B cell (primary cell): ENCODE results near the gene OCA2. TPM values are rescaled to one million over a fixed set of nuclear protein-coding genes. Genes with fewer than 3 reads are reported as not detected.

Experiments used
- ATAC-seq: fragments of 200-7000 bp; cut with Tn5 transposase; one replicate; pipeline ENCODE4 v1.10.0; 2021; ENCODE audit warnings: low read depth, mild to moderate bottlenecking, moderate number of reproducible peaks, moderate library complexity
- CTCF ChIA-PET: fragments of 350-600 bp; sonication (Branson Sonifier 250); formaldehyde crosslinking; loops from one replicate; lab custom pipeline; 2021; ENCODE audit warnings: antibody characterized with exemption, inconsistent platforms; lab: Charles Lee
- POLR2A ChIA-PET: fragments of 350-600 bp; sonication (Branson Sonifier 250); formaldehyde crosslinking; loops from one replicate; lab custom pipeline; 2021; ENCODE audit warnings: antibody characterized with exemption; lab: Charles Lee
- DNase-seq: peaks from one replicate; pipeline ENCODE4 v3.0.0; 2013
- H2AFZ ChIP-seq: 2 replicates; pipeline ENCODE4 v1.6.1; 2012; ENCODE audit warnings: mild to moderate bottlenecking, low read depth, low read length; ENCODE audit not compliant: insufficient read depth, poor library complexity, severe bottlenecking
- H3K27ac ChIP-seq, 2 donors: 1 replicate in 1 of 2; 2 replicates in 1 of 2; pipeline ENCODE4 v1.5.1; 2012 to 2013; ENCODE audit warnings: low read length in 2 of 2, mild to moderate bottlenecking in 2 of 2, moderate library complexity in 1 of 2
- H3K27me3 ChIP-seq, 4 experiments: fragments of 200-600 bp in 1 of 4; sonication (generic) in 1 of 4; replicated peaks in 1 of 4; 1 replicate in 2 of 4; 2 replicates in 2 of 4; pipeline versions ENCODE4 v1.6.1 to v1.7.0; 2013 to 2016; ENCODE audit warnings: low read length in 3 of 4, mild to moderate bottlenecking in 2 of 4, mixed read lengths in 1 of 4, moderate library complexity in 1 of 4; ENCODE audit not compliant: insufficient read depth in 4 of 4, control insufficient read depth in 3 of 4; ENCODE audit errors: control extremely low read depth in 1 of 4
- H3K36me3 ChIP-seq, 2 experiments: replicated peaks in 1 of 2; 1 replicate in 1 of 2; 2 replicates in 1 of 2; pipeline versions ENCODE4 v1.6.1 to v1.7.1; 2013; ENCODE audit warnings: low read length in 1 of 2; ENCODE audit not compliant: insufficient read depth in 2 of 2, control insufficient read depth in 1 of 2; ENCODE audit errors: control extremely low read depth in 1 of 2, extremely low read depth in 1 of 2
- H3K4me1 ChIP-seq, 2 donors: fragments of 200-600 bp in 1 of 2; sonication (generic) in 1 of 2; 1 replicate in 1 of 2; 2 replicates in 1 of 2; pipeline versions ENCODE4 v1.5.1 to v1.6.1; 2013 to 2017; ENCODE audit warnings: low read length in 2 of 2; ENCODE audit not compliant: control insufficient read depth in 2 of 2, insufficient read depth in 2 of 2
- H3K4me2 ChIP-seq: replicated peaks from 2 replicates; pipeline ENCODE3; 2012; ENCODE audit warnings: mild to moderate bottlenecking, low read depth, low read length; ENCODE audit not compliant: poor library complexity, severe bottlenecking
- H3K4me3 ChIP-seq, 5 experiments: fragments of 200-600 bp in 1 of 5; sonication (generic) in 1 of 5; 1 replicate in 3 of 5; 2 replicates in 2 of 5; pipeline versions ENCODE4 v1.5.1 to v1.7.0; 2011 to 2016; ENCODE audit warnings: low read length in 4 of 5, mild to moderate bottlenecking in 4 of 5, low read depth in 2 of 5, control low read depth in 1 of 5, moderate library complexity in 1 of 5; ENCODE audit not compliant: insufficient read depth in 1 of 5; ENCODE audit errors: control extremely low read depth in 1 of 5, extremely low read depth in 1 of 5
- H3K79me2 ChIP-seq: fragments of 200-600 bp; sonication (generic); one replicate; pipeline ENCODE4 v1.6.0; 2016; ENCODE audit warnings: low read length; ENCODE audit not compliant: control insufficient read depth, insufficient read depth
- H3K9ac ChIP-seq: fragments of 200-600 bp; sonication (generic); 2 replicates; pipeline ENCODE4 v1.6.1; 2017; ENCODE audit warnings: mild to moderate bottlenecking, low read length, moderate library complexity
- H3K9me3 ChIP-seq, 3 donors: one replicate each; pipeline versions ENCODE4 v1.6.1 to v1.7.1; 2013; ENCODE audit warnings: low read length in 2 of 3; ENCODE audit not compliant: control insufficient read depth in 2 of 3, insufficient read depth in 1 of 3; ENCODE audit errors: control extremely low read depth in 1 of 3
- H4K20me1 ChIP-seq: 2 replicates; pipeline ENCODE4 v1.6.0; 2012; ENCODE audit warnings: mild to moderate bottlenecking, low read length; ENCODE audit not compliant: insufficient read depth, control insufficient read depth, poor library complexity, severe bottlenecking
- H3K27ac Mint-ChIP-seq: one replicate; pipeline ENCODE4 v1.8.0; 2021; ENCODE audit warnings: mixed read lengths
- H3K27me3 Mint-ChIP-seq: one replicate; pipeline ENCODE4 v1.8.0; 2021; ENCODE audit warnings: mixed read lengths
- H3K4me1 Mint-ChIP-seq: one replicate; pipeline ENCODE4 v1.8.0; 2021; ENCODE audit warnings: mixed read lengths
- H3K4me3 Mint-ChIP-seq: one replicate; pipeline ENCODE4 v1.8.0; 2021; ENCODE audit warnings: mixed read lengths
- H3K9me3 Mint-ChIP-seq: one replicate; pipeline ENCODE4 v1.8.0; 2022; ENCODE audit warnings: mixed read lengths; ENCODE audit not compliant: insufficient read depth
- EZH2 ChIP-seq: IDR thresholded peaks from 2 replicates; pipeline ENCODE4 v1.6.1; 2012; ENCODE audit warnings: borderline replicate concordance, low read depth, mild to moderate bottlenecking, moderate library complexity, low read length; ENCODE audit not compliant: insufficient read depth, poor library complexity, severe bottlenecking
- WGBS: methylation state at CpG from one replicate; pipeline ENCODE4 v1.1.5; 2013; ENCODE audit warnings: missing lambda C conversion rate; ENCODE audit not compliant: insufficient coverage; 5-methylcytosine and 5-hydroxymethylcytosine counted together
- intact Hi-C: fragments of 100-400 bp; cut with micrococcal nuclease; formaldehyde crosslinking; loops from one replicate; pipeline ENCODE4 v1.10.0; 2022
- polyA plus RNA-seq: library from polyadenylated mRNA; depleted of rRNA; stranded (reverse); fragments of >200 nt; gene quantifications from 2 replicates; pipeline ENCODE4 v1.2.3, GENCODE V29; 2012
- total RNA-seq, 2 donors: library from RNA; stranded (reverse); fragments of 120-200 nt in 1 of 2; gene quantifications; 1 replicate in 1 of 2; 2 replicates in 1 of 2; pipeline versions ENCODE4 v1.2.3 to v1.2.4, GENCODE V29; 2013 to 2022
- TF ChIP-seq, protein P1 (sequence below): fragments of 200-600 bp; IDR thresholded peaks from one replicate; pipeline ENCODE4 v1.8.0; 2022; ENCODE audit warnings: antibody characterized with exemption, mild to moderate bottlenecking

The OCA2 gene
- total and polyA plus RNA-seq, 2 donors (not counting 1 experiment from before 2014, with no cell fraction given) = 0.12 TPM; not detected in 1

DNA sequence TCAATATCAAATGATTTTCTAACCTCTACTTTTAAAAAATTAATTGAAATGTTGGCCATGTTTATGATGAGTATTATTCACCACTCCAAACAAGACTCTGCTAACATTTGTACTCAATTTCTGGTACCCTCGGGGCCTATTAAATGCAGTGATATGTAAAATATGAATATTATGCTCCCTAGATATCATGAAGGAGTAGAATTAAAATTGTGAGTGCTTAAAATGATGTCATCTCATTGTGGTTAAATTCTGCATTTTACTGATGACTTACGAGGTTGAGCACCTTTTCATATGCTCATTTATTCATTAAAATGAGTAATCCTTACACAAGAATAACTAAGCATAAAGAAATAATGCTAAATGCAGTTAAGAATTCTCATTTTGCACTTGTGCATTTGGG lies 159.9 kb downstream of the OCA2 start:
- Histone ChIP-seq H3K9ac (no peak overlapping the region), H3K36me3 (no peaks in the 10 kb centered on the region), H3K9me3 (peaks cover 0 to 9% (median 0%) of the 10 kb centered on the region in 3 donors), H3K27ac (no peak overlapping the region), H3K27me3 (peaks cover 0 to 5% (median 0%) of the 10 kb centered on the region in 4 experiments), H4K20me1 (no peaks in the 10 kb centered on the region), H3K4me2 (no peak overlapping the region), H2AFZ (no peak overlapping the region), H3K4me3 (no peak overlapping the region), H3K79me2 (no peaks in the 10 kb centered on the region), H3K4me1 (no peaks in the 10 kb centered on the region)
- intact Hi-C loops = no loop called here
- H3K27me3 Mint-ChIP-seq = no peaks in the 10 kb centered on the region
- ATAC-seq (no peak), DNase-seq (no peak)
- no CpG with 5 or more reads among the region's 2 CpGs for WGBS
- ChIA-PET POLR2A (no interaction called here), CTCF (no interaction called here)
- H3K9me3 Mint-ChIP-seq = no peaks in the 10 kb centered on the region
- TF ChIP-seq EZH2 = no peak
- TF ChIP-seq, protein P1, sequence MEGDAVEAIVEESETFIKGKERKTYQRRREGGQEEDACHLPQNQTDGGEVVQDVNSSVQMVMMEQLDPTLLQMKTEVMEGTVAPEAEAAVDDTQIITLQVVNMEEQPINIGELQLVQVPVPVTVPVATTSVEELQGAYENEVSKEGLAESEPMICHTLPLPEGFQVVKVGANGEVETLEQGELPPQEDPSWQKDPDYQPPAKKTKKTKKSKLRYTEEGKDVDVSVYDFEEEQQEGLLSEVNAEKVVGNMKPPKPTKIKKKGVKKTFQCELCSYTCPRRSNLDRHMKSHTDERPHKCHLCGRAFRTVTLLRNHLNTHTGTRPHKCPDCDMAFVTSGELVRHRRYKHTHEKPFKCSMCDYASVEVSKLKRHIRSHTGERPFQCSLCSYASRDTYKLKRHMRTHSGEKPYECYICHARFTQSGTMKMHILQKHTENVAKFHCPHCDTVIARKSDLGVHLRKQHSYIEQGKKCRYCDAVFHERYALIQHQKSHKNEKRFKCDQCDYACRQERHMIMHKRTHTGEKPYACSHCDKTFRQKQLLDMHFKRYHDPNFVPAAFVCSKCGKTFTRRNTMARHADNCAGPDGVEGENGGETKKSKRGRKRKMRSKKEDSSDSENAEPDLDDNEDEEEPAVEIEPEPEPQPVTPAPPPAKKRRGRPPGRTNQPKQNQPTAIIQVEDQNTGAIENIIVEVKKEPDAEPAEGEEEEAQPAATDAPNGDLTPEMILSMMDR = no peak
- H3K27ac Mint-ChIP-seq = no peak overlapping the region
- no peaks in the 10 kb centered on the region for H3K4me1 Mint-ChIP-seq
- H3K4me3 Mint-ChIP-seq = no peak overlapping the region

DNA sequence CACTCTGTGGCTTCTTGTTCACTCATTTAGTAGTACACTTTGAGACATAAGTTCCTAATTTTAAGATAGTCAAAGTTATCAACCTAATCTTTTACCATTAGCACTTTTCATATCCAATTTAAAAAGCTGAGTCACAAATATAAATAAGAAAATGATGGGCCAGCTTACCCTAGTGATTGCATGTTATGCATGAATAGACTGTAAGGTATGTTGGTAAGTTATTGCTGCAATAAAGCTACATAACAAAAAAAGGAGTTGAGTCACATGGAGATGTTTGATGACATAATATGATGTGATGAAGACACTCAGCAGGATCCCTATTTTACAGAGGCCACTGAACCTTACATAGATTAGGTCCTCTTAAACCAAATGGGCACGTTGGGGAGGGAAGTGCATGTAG lies 161.3 kb downstream of the OCA2 start:
- H3K27ac Mint-ChIP-seq = no peak overlapping the region
- no peak overlapping the region for H3K27ac ChIP-seq
- no peak overlapping the region for H3K9ac ChIP-seq
- ChIA-PET POLR2A (no interaction called here), CTCF (no interaction called here)
- intact Hi-C loops = no loop called here
- H3K9me3 Mint-ChIP-seq = no peaks in the 10 kb centered on the region
- ATAC-seq (no peak), DNase-seq (no peak)
- H2AFZ ChIP-seq = no peak overlapping the region
- H4K20me1 ChIP-seq = no peaks in the 10 kb centered on the region
- peaks cover 0 to 5% (median 0%) of the 10 kb centered on the region in 4 experiments for H3K27me3 ChIP-seq
- H3K4me3 ChIP-seq = no peak overlapping the region
- H3K27me3 Mint-ChIP-seq = no peaks in the 10 kb centered on the region
- H3K4me1 Mint-ChIP-seq = no peaks in the 10 kb centered on the region
- no peak overlapping the region for H3K4me3 Mint-ChIP-seq
- no peaks in the 10 kb centered on the region for H3K4me1 ChIP-seq
- peaks cover 0 to 14% (median 3%) of the 10 kb centered on the region in 3 donors for H3K9me3 ChIP-seq
- no peak overlapping the region for H3K4me2 ChIP-seq
- TF ChIP-seq EZH2 = no peak
- TF ChIP-seq, protein P1 = no peak
- no peaks in the 10 kb centered on the region for H3K79me2 ChIP-seq
- no peaks in the 10 kb centered on the region for H3K36me3 ChIP-seq
- no CpG with 5 or more reads among the region's 1 CpG for WGBS
